Type B pancreatic cell (in vitro differentiated cells): ENCODE results near the gene SF3B1. TPM values are rescaled to one million over a fixed set of nuclear protein-coding genes. Genes with fewer than 3 reads are reported as not detected.

Source experiments
- DNase-seq: peaks from one replicate; pipeline ENCODE4 v3.0.0; 2021; ENCODE audit warnings: mixed read lengths; ENCODE audit not compliant: unreplicated experiment; ENCODE audit errors: extremely low spot score
- H3K27ac Mint-ChIP-seq: 2 replicates; pipeline ENCODE4 v1.8.0; 2021; ENCODE audit warnings: mild to moderate bottlenecking, mixed read lengths
- H3K27me3 Mint-ChIP-seq: 2 replicates; pipeline ENCODE4 v1.8.0; 2021; ENCODE audit warnings: mixed read lengths
- H3K36me3 Mint-ChIP-seq: 2 replicates; pipeline ENCODE4 v1.8.0; 2021; ENCODE audit warnings: mixed read lengths
- H3K4me1 Mint-ChIP-seq: one replicate; pipeline ENCODE4 v1.8.0; 2021; ENCODE audit warnings: mixed read lengths; ENCODE audit not compliant: unreplicated experiment
- H3K4me3 Mint-ChIP-seq: 2 replicates; pipeline ENCODE4 v1.8.0; 2021; ENCODE audit warnings: mild to moderate bottlenecking, mixed read lengths
- H3K9me3 Mint-ChIP-seq: 2 replicates; pipeline ENCODE4 v1.8.0; 2021; ENCODE audit warnings: mixed read lengths
- total RNA-seq: library from RNA; stranded (reverse); gene quantifications from 2 replicates; pipeline ENCODE4 v1.2.1, GENCODE V29; 2021; ENCODE audit warnings: low replicate concordance
- TF ChIP-seq, protein P1 (sequence below): fragments of 200-600 bp; sonication (generic); conservative IDR thresholded peaks from 2 replicates; pipeline ENCODE4 v1.5.0; 2021; ENCODE audit warnings: antibody characterized with exemption, mild to moderate bottlenecking

SF3B1 gene
- total RNA-seq, 1 donor from 2014 or later = 296 TPM

GRCh38 chr2:197472166-197472565 is 37.3 kb upstream of the SF3B1 start:
- H3K27ac Mint-ChIP-seq = no peak overlapping the region
- no peak for DNase-seq
- H3K36me3 Mint-ChIP-seq = peaks cover 4% of the 10 kb centered on the region
- H3K9me3 Mint-ChIP-seq = no peaks in the 10 kb centered on the region
- no peaks in the 10 kb centered on the region for H3K27me3 Mint-ChIP-seq
- TF ChIP-seq, protein P1, sequence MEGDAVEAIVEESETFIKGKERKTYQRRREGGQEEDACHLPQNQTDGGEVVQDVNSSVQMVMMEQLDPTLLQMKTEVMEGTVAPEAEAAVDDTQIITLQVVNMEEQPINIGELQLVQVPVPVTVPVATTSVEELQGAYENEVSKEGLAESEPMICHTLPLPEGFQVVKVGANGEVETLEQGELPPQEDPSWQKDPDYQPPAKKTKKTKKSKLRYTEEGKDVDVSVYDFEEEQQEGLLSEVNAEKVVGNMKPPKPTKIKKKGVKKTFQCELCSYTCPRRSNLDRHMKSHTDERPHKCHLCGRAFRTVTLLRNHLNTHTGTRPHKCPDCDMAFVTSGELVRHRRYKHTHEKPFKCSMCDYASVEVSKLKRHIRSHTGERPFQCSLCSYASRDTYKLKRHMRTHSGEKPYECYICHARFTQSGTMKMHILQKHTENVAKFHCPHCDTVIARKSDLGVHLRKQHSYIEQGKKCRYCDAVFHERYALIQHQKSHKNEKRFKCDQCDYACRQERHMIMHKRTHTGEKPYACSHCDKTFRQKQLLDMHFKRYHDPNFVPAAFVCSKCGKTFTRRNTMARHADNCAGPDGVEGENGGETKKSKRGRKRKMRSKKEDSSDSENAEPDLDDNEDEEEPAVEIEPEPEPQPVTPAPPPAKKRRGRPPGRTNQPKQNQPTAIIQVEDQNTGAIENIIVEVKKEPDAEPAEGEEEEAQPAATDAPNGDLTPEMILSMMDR = no peak
- no peaks in the 10 kb centered on the region for H3K4me1 Mint-ChIP-seq
- H3K4me3 Mint-ChIP-seq = no peak overlapping the region

DNA sequence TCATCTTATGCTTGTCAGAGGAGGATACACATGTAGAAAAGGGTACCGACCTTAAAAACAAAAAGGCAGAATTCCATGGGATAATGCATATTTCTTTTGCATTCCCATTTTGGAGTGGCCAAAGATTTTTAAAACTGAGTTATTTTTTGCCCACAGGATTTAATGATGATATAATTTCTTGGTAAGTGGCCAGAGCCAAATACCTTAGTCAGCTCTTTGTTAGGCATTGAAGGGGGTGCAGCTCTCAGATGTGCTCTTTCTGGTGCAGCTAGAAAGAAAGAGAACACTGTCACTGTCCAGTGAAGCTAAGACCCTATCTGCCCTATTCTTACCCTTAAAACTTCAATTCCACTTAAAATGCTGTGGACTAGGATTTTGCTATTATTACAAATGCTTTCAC is 29.3 kb upstream of the SF3B1 start:
- H3K9me3 Mint-ChIP-seq = no peaks in the 10 kb centered on the region
- no peaks in the 10 kb centered on the region for H3K27me3 Mint-ChIP-seq
- peaks cover 8% of the 10 kb centered on the region for H3K36me3 Mint-ChIP-seq
- DNase-seq = no peak
- H3K4me1 Mint-ChIP-seq = no peaks in the 10 kb centered on the region
- H3K27ac Mint-ChIP-seq = no peak overlapping the region
- H3K4me3 Mint-ChIP-seq = no peak overlapping the region
- TF ChIP-seq, protein P1 = no peak

DNA sequence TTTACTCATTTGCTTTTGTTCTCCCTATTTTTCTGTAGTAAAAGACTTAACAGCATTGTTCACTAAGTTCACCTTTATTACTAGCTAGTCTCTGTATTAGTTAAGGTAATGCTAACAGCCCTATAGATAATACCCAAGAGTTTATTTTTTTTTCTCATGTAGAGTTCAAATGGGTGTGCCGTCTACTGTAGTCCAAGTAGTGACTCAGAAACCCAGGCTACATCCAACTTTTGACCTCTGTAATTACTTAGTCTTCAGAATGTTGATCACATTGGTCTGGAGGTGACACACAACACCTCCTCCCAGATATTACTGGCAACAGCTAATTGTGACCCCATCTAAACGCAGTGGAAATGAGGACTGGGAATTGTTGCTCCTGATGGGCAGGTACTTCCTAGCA is 26.2 kb upstream of the SF3B1 start:
- Mint-ChIP-seq H3K27ac (peak overlapping the region; percentile 46), H3K36me3 (peaks cover 4% of the 10 kb centered on the region), H3K4me1 (no peaks in the 10 kb centered on the region), H3K4me3 (no peak overlapping the region), H3K9me3 (no peaks in the 10 kb centered on the region), H3K27me3 (no peaks in the 10 kb centered on the region)
- TF ChIP-seq, protein P1 = no peak
- DNase-seq = no peak

GRCh38 chr2:197460649-197461048 is 25.8 kb upstream of the SF3B1 start:
- H3K9me3 Mint-ChIP-seq = no peaks in the 10 kb centered on the region
- H3K4me1 Mint-ChIP-seq = no peaks in the 10 kb centered on the region
- TF ChIP-seq, protein P1 = no peak
- no peak overlapping the region for H3K4me3 Mint-ChIP-seq
- H3K27me3 Mint-ChIP-seq = no peaks in the 10 kb centered on the region
- H3K27ac Mint-ChIP-seq = peak overlapping the region; percentile 46
- DNase-seq = no peak
- peaks cover 4% of the 10 kb centered on the region for H3K36me3 Mint-ChIP-seq

- Mint-ChIP-seq H3K27me3 (no peaks in the 10 kb centered on the region), H3K4me1 (peaks cover 15% of the 10 kb centered on the region), H3K36me3 (no peaks in the 10 kb centered on the region), H3K27ac (peak overlapping the region; percentile 18), H3K4me3 (peak overlapping the region; percentile 46), H3K9me3 (no peaks in the 10 kb centered on the region)
- TF ChIP-seq, protein P1 = no peak
- no peak for DNase-seq
Observed at GRCh38 chr2:197455428-197455827, 20.6 kb upstream of the SF3B1 start.

DNA sequence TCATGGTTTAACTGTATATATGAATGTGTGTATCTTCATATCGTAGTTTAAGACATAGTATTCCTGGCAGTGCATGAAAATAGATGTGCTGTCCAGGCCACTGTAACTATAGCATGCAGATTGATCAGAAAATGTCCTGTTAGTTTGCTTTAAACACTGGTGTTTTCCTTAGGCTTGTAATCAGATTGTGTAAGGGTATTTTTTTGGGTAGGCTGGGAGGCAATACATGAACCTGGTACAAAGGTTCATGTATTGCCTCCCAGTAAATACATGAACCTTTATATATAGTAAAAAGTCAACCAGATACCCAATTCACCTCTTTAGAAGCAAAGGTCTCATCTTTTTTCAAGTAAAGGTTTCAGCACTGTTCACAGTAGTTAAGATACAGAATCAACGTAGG is 20.1 kb upstream of the SF3B1 start:
- TF ChIP-seq, protein P1 = no peak

More for the DNA sequence above, 20.1 kb upstream of the SF3B1 start:
- no peak for DNase-seq
- peak overlapping the region; percentile 100 for H3K4me3 Mint-ChIP-seq
- no peaks in the 10 kb centered on the region for H3K27me3 Mint-ChIP-seq
- peaks cover 15% of the 10 kb centered on the region for H3K4me1 Mint-ChIP-seq
- no peaks in the 10 kb centered on the region for H3K9me3 Mint-ChIP-seq
- no peaks in the 10 kb centered on the region for H3K36me3 Mint-ChIP-seq
- H3K27ac Mint-ChIP-seq = peak overlapping the region; percentile 100
